K562 (cell line): Measurements from ENCODE around the gene NDUFS6. TPM values are rescaled to one million over a fixed set of nuclear protein-coding genes. Genes with fewer than 3 reads are reported as not detected.

ENCODE experiments used
- ATAC-seq: fragments of 200-7000 bp; cut with Tn5 transposase; 3 replicates; pipeline ENCODE4 v1.9.1; 2020; ENCODE audit warnings: moderate library complexity
- BruUV-seq: library from RNA; stranded (reverse); fragments of 400-500 nt; replicated peaks from 2 replicates; lab custom pipeline; 2021; lab: Mats Ljungman, UMichigan
- CTCF ChIA-PET: fragments of 300-600 bp; formaldehyde crosslinking; extraction: SDS; loops from one replicate; lab custom pipeline; 2021; ENCODE audit warnings: low intra/inter-chr PET ratio; lab: Yijun Ruan, JAX
- POLR2A ChIA-PET: fragments of 300-600, 350-650 bp; sonication (Branson Sonifier 250); formaldehyde crosslinking; extraction: SDS; loops from one replicate; lab custom pipeline; 2021; ENCODE audit warnings: antibody characterized with exemption, inconsistent platforms; lab: Yijun Ruan, JAX
- DNase-seq, 4 experiments: peaks; one replicate each; pipeline versions ENCODE4 v3.0.0 to v3.0.0-alpha.2; 2011 to 2018; ENCODE audit warnings: low spot score in 3 of 4, mixed read lengths in 3 of 4; ENCODE audit errors: extremely low read depth in 1 of 4
- FAIRE-seq: peaks from 2 replicates; lab custom pipeline; 2011; peaks lifted over from hg19 to GRCh38; lab: Jason Lieb, UNC
- H2AFZ ChIP-seq: 2 replicates; pipeline ENCODE4 v1.6.0; 2011; ENCODE audit warnings: low read depth, low read length, control low read depth, inconsistent platforms
- H3K27ac ChIP-seq: fragments of 200-600 bp; 3 replicates; pipeline ENCODE4 v1.8.0; 2011; ENCODE audit warnings: low read depth, mild to moderate bottlenecking, control low read depth, inconsistent platforms, low read length, moderate library complexity, mixed read lengths; ENCODE audit errors: extremely low read depth
- H3K27me3 ChIP-seq, 2 experiments: fragments of 300-600 bp in 1 of 2; 2 replicates in 1 of 2; 3 replicates in 1 of 2; pipeline versions ENCODE4 v1.6.0 to v1.8.0; 2011; ENCODE audit warnings: inconsistent platforms in 2 of 2, low read length in 2 of 2, mild to moderate bottlenecking in 1 of 2, mixed read lengths in 1 of 2, moderate library complexity in 1 of 2; ENCODE audit not compliant: control insufficient read depth in 2 of 2, insufficient read depth in 2 of 2
- H3K36me3 ChIP-seq: fragments of 300-600 bp; 3 replicates; pipeline ENCODE4 v1.8.0; 2011; ENCODE audit warnings: mild to moderate bottlenecking, low read length, inconsistent platforms; ENCODE audit not compliant: control insufficient read depth, insufficient read depth
- H3K4me1 ChIP-seq, 2 experiments: fragments of 200-600 bp in 1 of 2; replicated peaks in 1 of 2; 2 replicates in 1 of 2; 3 replicates in 1 of 2; pipeline versions ENCODE4 v1.5.1 to v1.8.0; 2011; ENCODE audit warnings: inconsistent platforms in 2 of 2, low read length in 2 of 2, mild to moderate bottlenecking in 1 of 2, mixed read lengths in 1 of 2, moderate library complexity in 1 of 2; ENCODE audit not compliant: control insufficient read depth in 2 of 2, insufficient read depth in 2 of 2
- H3K4me2 ChIP-seq: 2 replicates; pipeline ENCODE4 v1.6.1; 2011; ENCODE audit warnings: low read length, control low read depth, inconsistent platforms, mixed read lengths; ENCODE audit not compliant: insufficient read depth
- H3K4me3 ChIP-seq: fragments of 200-600 bp; sonication (generic), shearing (Covaris generic); 2 replicates; pipeline ENCODE4 v1.5.1; 2016; ENCODE audit warnings: control low read depth, inconsistent platforms
- H3K79me2 ChIP-seq: fragments of 200-600 bp; 3 replicates; pipeline ENCODE4 v1.8.0; 2011; ENCODE audit warnings: low read length, inconsistent platforms; ENCODE audit not compliant: control insufficient read depth, insufficient read depth
- H3K9ac ChIP-seq, 2 experiments: 2 replicates each; pipeline versions ENCODE4 v1.6.0 to v1.6.1; 2011; ENCODE audit warnings: low read depth in 2 of 2, low read length in 2 of 2, control low read depth in 1 of 2, inconsistent platforms in 1 of 2, mild to moderate bottlenecking in 1 of 2, mixed read lengths in 1 of 2; ENCODE audit not compliant: insufficient read depth in 1 of 2
- H3K9me1 ChIP-seq: one replicate; pipeline ENCODE4 v1.6.0; 2011; ENCODE audit warnings: inconsistent platforms, mild to moderate bottlenecking, low read length, moderate library complexity; ENCODE audit not compliant: control insufficient read depth, insufficient read depth
- H3K9me3 ChIP-seq: replicated peaks from 2 replicates; pipeline ENCODE4 v1.5.1; 2011; ENCODE audit warnings: low read depth, low read length, inconsistent platforms; ENCODE audit not compliant: control insufficient read depth, insufficient read depth
- H4K20me1 ChIP-seq: replicated peaks from 2 replicates; pipeline ENCODE4 v1.6.1; 2011; ENCODE audit warnings: low read length, inconsistent platforms, mixed read lengths; ENCODE audit not compliant: control insufficient read depth, insufficient read depth
- CSDE1 ChIP-seq, 2 experiments: fragments of 450-650 bp; IDR thresholded peaks; 2 replicates each; pipeline ENCODE4 v1.6.1; 2016; ENCODE audit warnings: mild to moderate bottlenecking in 1 of 2
- FOXJ2 ChIP-seq: fragments of 200-800 bp; sonication (Bioruptor generic); IDR thresholded peaks from 2 replicates; pipeline ENCODE4 v1.6.1; 2016; ENCODE audit warnings: missing genetic modification characterization, missing compliant biosample characterization
- NCOR1 ChIP-seq: fragments of 450-650 bp; IDR thresholded peaks from 2 replicates; pipeline ENCODE4 v1.6.1; 2016; ENCODE audit warnings: mild to moderate bottlenecking, moderate library complexity
- PHF21A ChIP-seq: fragments of 450-650 bp; IDR thresholded peaks from 2 replicates; pipeline ENCODE4 v1.6.1; 2017; ENCODE audit warnings: low read depth, borderline replicate concordance
- PML ChIP-seq: IDR thresholded peaks from 2 replicates; pipeline ENCODE4 v1.6.1; 2012; ENCODE audit warnings: low read length, inconsistent platforms
- POLR2AphosphoS5 ChIP-seq: IDR thresholded peaks from 2 replicates; pipeline ENCODE4 v1.6.1; 2011; ENCODE audit warnings: mild to moderate bottlenecking, low read depth, low read length, moderate library complexity; ENCODE audit not compliant: control insufficient read depth, insufficient read depth
- PRMT5 ChIP-seq: sonication (generic); formaldehyde crosslinking; IDR thresholded peaks from 2 replicates; pipeline ENCODE4 v1.5.0; 2020; ENCODE audit warnings: missing genetic modification reagents
- RB1 ChIP-seq: fragments of 450-650 bp; IDR thresholded peaks from 2 replicates; pipeline ENCODE4 v1.6.1; 2017; ENCODE audit warnings: low read depth, mild to moderate bottlenecking
- SMC3 ChIP-seq: conservative IDR thresholded peaks from 2 replicates; pipeline ENCODE4 v1.6.1; 2011; ENCODE audit warnings: low read depth, low read length, improper control_type of control experiment; ENCODE audit not compliant: insufficient read depth
- TCF7 ChIP-seq: sonication (generic); IDR thresholded peaks from 2 replicates; pipeline ENCODE4 v1.6.1; 2016; ENCODE audit warnings: antibody characterized with exemption, borderline replicate concordance
- TCF7L2 ChIP-seq: fragments of 150-350 bp; IDR thresholded peaks from 2 replicates; pipeline ENCODE4 v1.6.1; 2016; ENCODE audit warnings: low read depth, mild to moderate bottlenecking, low read length, moderate library complexity
- ZNF668 ChIP-seq: fragments of 250-450 bp; sonication (Bioruptor Pico); IDR thresholded peaks from 2 replicates; pipeline ENCODE4 v1.8.0; 2022; ENCODE audit warnings: mild to moderate bottlenecking, inconsistent platforms
- WGBS: fragments of 100-300 bp; shearing (Covaris generic); methylation state at CpG from one replicate; pipeline ENCODE4 v1.1.6; 2016; ENCODE audit warnings: low coverage, mixed read lengths; ENCODE audit not compliant: insufficient coverage; ENCODE audit errors: missing lambda C conversion rate; 5-methylcytosine and 5-hydroxymethylcytosine counted together
- in situ Hi-C: fragments of 300-500 bp; cut with MboI; formaldehyde crosslinking; loops from 4 replicates; pipeline ENCODE4 v1.15.0; 2018; ENCODE audit warnings: inconsistent platforms, mixed read lengths
- intact Hi-C: fragments of 100-400 bp; cut with micrococcal nuclease; formaldehyde crosslinking; loops from 2 replicates; pipeline ENCODE4 v1.14.2; 2022
- polyA plus RNA-seq, 8 experiments: library from polyadenylated mRNA; depleted of rRNA in 4 of 8; stranded (reverse) in 5 of 8; unstranded in 3 of 8; fragments of >200 nt; fragmentation: Nextera tagmentation in 2 of 8; fragmentation: Illumina TruSeq in 1 of 8; extraction: Ambion mirVana in 2 of 8; extraction: Trizol in 1 of 8; gene quantifications; 2 replicates each; pipeline versions ENCODE4 v1.2.1 to v1.2.3, GENCODE V29; 2011 to 2014; ENCODE audit warnings: inconsistent platforms in 1 of 8, missing spikeins in 1 of 8
- total RNA-seq, 7 experiments: library from RNA; depleted of rRNA in 6 of 7; stranded (reverse); fragments of >200 nt in 6 of 7; fragmentation: Illumina TruSeq in 2 of 7; extraction: Trizol in 2 of 7; gene quantifications; 2 replicates each; pipeline versions ENCODE4 v1.2.1 to v1.2.3, GENCODE V29; 2011 to 2021; ENCODE audit warnings: low replicate concordance in 1 of 7
- TF ChIP-seq, protein P1 (sequence below): sonication (generic); formaldehyde crosslinking; IDR thresholded peaks from 2 replicates; pipeline ENCODE4 v1.4.0; 2020; ENCODE audit warnings: mild to moderate bottlenecking, missing genetic modification reagents
- TF ChIP-seq, protein P2 (sequence below): fragments of 250-450 bp; sonication (Bioruptor Pico); IDR thresholded peaks from 2 replicates; pipeline ENCODE4 v1.8.0; 2021; ENCODE audit warnings: borderline replicate concordance, mild to moderate bottlenecking, moderate library complexity; ENCODE audit not compliant: poor library complexity, severe bottlenecking

NDUFS6 gene
- total and polyA plus RNA-seq, 9 of the 15 experiments (the other 6 are each of a cell fraction or from before 2014, with no cell fraction given) = 36.1 to 291 (median 77.0) TPM

DNA sequence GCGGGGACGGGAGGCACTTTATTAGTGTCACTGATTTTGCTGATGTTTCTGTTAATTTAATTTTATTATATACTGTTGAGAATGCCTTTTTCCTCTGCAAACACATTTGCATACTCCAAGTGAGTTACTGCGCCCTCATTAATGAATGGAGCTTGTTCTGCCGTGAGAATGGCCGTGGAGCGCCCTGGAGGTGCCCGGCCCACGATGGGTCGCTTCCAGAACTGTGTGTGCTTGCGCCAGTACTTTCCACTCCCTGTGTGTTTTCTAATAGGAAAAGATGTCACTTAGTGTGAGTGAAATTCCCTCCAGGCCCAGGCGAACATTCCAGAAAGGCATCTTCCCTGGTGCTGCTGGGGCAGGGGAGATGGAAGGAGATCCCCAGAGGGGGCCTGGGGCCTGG, 30.1 kb downstream of the NDUFS6 start (continued):
- TF ChIP-seq, protein P1, sequence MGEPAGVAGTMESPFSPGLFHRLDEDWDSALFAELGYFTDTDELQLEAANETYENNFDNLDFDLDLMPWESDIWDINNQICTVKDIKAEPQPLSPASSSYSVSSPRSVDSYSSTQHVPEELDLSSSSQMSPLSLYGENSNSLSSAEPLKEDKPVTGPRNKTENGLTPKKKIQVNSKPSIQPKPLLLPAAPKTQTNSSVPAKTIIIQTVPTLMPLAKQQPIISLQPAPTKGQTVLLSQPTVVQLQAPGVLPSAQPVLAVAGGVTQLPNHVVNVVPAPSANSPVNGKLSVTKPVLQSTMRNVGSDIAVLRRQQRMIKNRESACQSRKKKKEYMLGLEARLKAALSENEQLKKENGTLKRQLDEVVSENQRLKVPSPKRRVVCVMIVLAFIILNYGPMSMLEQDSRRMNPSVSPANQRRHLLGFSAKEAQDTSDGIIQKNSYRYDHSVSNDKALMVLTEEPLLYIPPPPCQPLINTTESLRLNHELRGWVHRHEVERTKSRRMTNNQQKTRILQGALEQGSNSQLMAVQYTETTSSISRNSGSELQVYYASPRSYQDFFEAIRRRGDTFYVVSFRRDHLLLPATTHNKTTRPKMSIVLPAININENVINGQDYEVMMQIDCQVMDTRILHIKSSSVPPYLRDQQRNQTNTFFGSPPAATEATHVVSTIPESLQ (CRISPR knock-in tag) = no peak
- TF ChIP-seq, protein P2, sequence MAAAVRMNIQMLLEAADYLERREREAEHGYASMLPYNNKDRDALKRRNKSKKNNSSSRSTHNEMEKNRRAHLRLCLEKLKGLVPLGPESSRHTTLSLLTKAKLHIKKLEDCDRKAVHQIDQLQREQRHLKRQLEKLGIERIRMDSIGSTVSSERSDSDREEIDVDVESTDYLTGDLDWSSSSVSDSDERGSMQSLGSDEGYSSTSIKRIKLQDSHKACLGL (CRISPR knock-in tag) = no peak
- TF ChIP-seq TCF7 = no peak
- TF ChIP-seq PML = no peak
- no peak for TF ChIP-seq SMC3
- TF ChIP-seq TCF7L2 = no peak
- TF ChIP-seq PRMT5 = no peak
- TF ChIP-seq NCOR1 = no peak

- H3K4me3 ChIP-seq = no peak overlapping the region
- WGBS = 24% methylated on average over 14 of the region's 14 CpGs
- ChIA-PET CTCF (no interaction called here), POLR2A (interaction anchor here (0.6 kb wide), 1 partner anchor 30 kb away, joined by 3 read pairs; no protein-coding TSS in a partner anchor)
- no peaks in the 10 kb centered on the region for H3K9me3 ChIP-seq
- in situ Hi-C loops = no loop called here
- no peak overlapping the region for H3K4me2 ChIP-seq
- ATAC-seq (no peak), DNase-seq (no peak), FAIRE-seq (no peak)
- no peaks in the 10 kb centered on the region for H3K79me2 ChIP-seq
- no peak for TF ChIP-seq CSDE1 (IDR thresholded peaks at IDR 0.05)
- TF ChIP-seq ZNF668 = no peak
- TF ChIP-seq POLR2AphosphoS5 = no peak
- no peak for TF ChIP-seq RB1
- no peak for TF ChIP-seq FOXJ2 (tag)
- TF ChIP-seq PHF21A = no peak
- no TSS peak for BruUV-seq
- peaks cover 11% of the 10 kb centered on the region; the same call in 1 of the 3 replicates for H3K36me3 ChIP-seq
- no peaks in the 10 kb centered on the region for H3K9me1 ChIP-seq
- intact Hi-C loops = no loop called here
- peaks cover 0 to 18% of the 10 kb centered on the region in 2 experiments; a peak in 2 of 5 replicates for H3K4me1 ChIP-seq
- H4K20me1 ChIP-seq = peaks cover 25% of the 10 kb centered on the region
- H3K27ac ChIP-seq = no peak overlapping the region
- H3K27me3 ChIP-seq = peaks cover 41 to 57% of the 10 kb centered on the region in 2 experiments
- no peak overlapping the region for H2AFZ ChIP-seq
- peak overlapping the region in 1 of 2 experiments; percentile 26; a peak in 1 of 4 replicates for H3K9ac ChIP-seq
Measured at GRCh38 chr5:1831677-1832313, 30.6 kb downstream of the NDUFS6 start.
